ENCODE results near the gene RTTN. TPM values are rescaled to one million over a fixed set of nuclear protein-coding genes. Genes with fewer than 3 reads are reported as not detected.
A peak's percentile ranks its signal among the peaks of the same experiment; 100 is the strongest.

RTTN gene
- total and polyA plus RNA-seq, 2 of the 4 experiments (the other 2 are of a cell fraction) = 5.8 to 19.9 TPM

DNA sequence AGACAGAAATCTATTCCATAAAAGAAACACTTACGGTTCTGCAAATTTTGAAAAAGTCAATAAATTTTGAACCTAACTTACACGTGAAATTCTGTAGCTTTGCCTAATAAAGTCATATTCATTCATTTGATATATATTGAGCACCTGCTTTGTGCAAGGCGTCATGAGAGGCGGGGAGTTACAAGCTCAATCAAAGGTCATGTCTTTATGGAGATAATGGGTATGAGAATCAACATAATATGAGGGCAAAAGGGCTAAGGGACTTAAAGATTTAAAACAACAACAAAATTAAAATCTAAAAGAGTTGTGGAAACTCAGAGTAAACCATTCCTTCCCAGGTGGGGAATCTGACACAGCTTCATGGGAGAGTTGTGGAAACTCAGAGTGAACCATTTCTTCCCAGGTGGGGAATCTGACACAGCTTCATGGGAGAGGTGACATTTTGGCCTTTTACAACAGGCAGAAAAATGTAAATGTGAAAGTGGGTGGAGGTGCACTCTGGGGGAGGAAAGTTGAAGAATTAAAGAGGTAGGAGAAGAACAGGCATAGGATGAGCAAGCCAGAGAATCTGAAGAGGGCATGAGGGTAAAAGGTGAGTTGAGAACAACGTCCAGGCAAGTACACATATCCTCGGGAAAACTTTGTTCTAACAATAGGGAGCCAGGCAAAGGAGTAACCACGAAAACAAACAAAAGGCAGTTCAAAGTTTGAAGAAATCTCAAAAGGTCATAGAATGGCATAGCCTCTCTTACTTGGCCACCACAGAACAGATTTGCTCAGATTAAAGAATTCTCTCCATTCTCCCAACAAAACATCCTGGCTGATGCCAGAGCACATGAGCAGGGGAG lies 208.3 kb downstream of the RTTN start:
- no peak overlapping the region for H2BK5ac ChIP-seq (ENCODE audit: low read depth, low read length, poor library complexity, severe bottlenecking)
- no TSS peak for BruUV-seq (replicated peaks)
- no peak overlapping the region for H3K56ac ChIP-seq (ENCODE audit: extremely low read depth, insufficient read depth, low read length)
- H3K79me1 ChIP-seq (ENCODE audit: low read depth in 1 of 2, low read length in 2 of 2) = no peaks in the 10 kb centered on the region
- intact Hi-C loops (cut with micrococcal nuclease) = no loop called here
- no peak overlapping the region for H4K91ac ChIP-seq (ENCODE audit: insufficient read depth, low read depth, low read length)
- ChIA-PET POLR2A (ENCODE audit: unreplicated experiment) (no interaction called here), CTCF (no interaction called here)
- no peak overlapping the region for H3K9ac ChIP-seq (ENCODE audit: low read depth, low read length)
- TF ChIP-seq RCOR1 (IDR thresholded peaks at IDR 0.05; ENCODE audit: insufficient replicate concordance, low read length) (no peak), MAZ (IDR thresholded peaks at IDR 0.05; ENCODE audit: borderline replicate concordance, low read depth, low read length) (no peak), MXI1 (IDR thresholded peaks at IDR 0.05; ENCODE audit: borderline replicate concordance, low read depth, low read length) (no peak), CEBPB (IDR thresholded peaks at IDR 0.05; ENCODE audit: low read depth, low read length) (no peak), MAFK (IDR thresholded peaks at IDR 0.05; ENCODE audit: low read depth, low read length) (no peak), FOS (IDR thresholded peaks at IDR 0.05; ENCODE audit: low read depth, low read length) (no peak), RAD21 (IDR thresholded peaks at IDR 0.05; ENCODE audit: low read length) (no peak), CHD1 (IDR thresholded peaks at IDR 0.05; ENCODE audit: low read depth, low read length) (no peak), POLR2A (IDR thresholded peaks at IDR 0.05; ENCODE audit: low read depth, low read length) (no peak)
- TF ChIP-seq, protein P1, sequence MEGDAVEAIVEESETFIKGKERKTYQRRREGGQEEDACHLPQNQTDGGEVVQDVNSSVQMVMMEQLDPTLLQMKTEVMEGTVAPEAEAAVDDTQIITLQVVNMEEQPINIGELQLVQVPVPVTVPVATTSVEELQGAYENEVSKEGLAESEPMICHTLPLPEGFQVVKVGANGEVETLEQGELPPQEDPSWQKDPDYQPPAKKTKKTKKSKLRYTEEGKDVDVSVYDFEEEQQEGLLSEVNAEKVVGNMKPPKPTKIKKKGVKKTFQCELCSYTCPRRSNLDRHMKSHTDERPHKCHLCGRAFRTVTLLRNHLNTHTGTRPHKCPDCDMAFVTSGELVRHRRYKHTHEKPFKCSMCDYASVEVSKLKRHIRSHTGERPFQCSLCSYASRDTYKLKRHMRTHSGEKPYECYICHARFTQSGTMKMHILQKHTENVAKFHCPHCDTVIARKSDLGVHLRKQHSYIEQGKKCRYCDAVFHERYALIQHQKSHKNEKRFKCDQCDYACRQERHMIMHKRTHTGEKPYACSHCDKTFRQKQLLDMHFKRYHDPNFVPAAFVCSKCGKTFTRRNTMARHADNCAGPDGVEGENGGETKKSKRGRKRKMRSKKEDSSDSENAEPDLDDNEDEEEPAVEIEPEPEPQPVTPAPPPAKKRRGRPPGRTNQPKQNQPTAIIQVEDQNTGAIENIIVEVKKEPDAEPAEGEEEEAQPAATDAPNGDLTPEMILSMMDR (conservative IDR thresholded peaks at IDR 0.05; ENCODE audit: low read depth, low read length) = no peak
- no peak overlapping the region for H3K4me2 ChIP-seq (ENCODE audit: low read depth, low read length)
- H3K23ac ChIP-seq (ENCODE audit: low read depth, low read length) = no peak overlapping the region
- ATAC-seq (ENCODE audit: low read depth) (no peak), DNase-seq (no peak)
- H2AK5ac ChIP-seq (ENCODE audit: low read depth, low read length) = no peak overlapping the region
- no peak overlapping the region for H2BK20ac ChIP-seq (ENCODE audit: low read depth, low read length)
- no peaks in the 10 kb centered on the region for H4K20me1 ChIP-seq (ENCODE audit: insufficient read depth, low read length)
- dilution Hi-C loops (cut with HindIII; ENCODE audit: low sequenced_read_pairs, unreplicated experiment) = no loop called here
- H3K9me1 ChIP-seq (ENCODE audit: insufficient read depth, low read length) = peaks cover 16% of the 10 kb centered on the region
- no peak overlapping the region for H3K27ac ChIP-seq (ENCODE audit: insufficient read depth, low read length)
- no peaks in the 10 kb centered on the region for H3K9me3 ChIP-seq (ENCODE audit: control insufficient read depth, insufficient read depth, low read length)
- in situ Hi-C loops (cut with MboI; ENCODE audit: low sequenced_read_pairs) = no loop called here
- H4K5ac ChIP-seq (ENCODE audit: low read depth, low read length) = peak overlapping the region; percentile 17; the same call in 1 of the 2 replicates
- no peak overlapping the region for H3K14ac ChIP-seq (replicated peaks; ENCODE audit: low read depth, low read length)
- no peak overlapping the region for H3K4me3 ChIP-seq (ENCODE audit: insufficient read depth, low read depth, low read length)
- no peaks in the 10 kb centered on the region for H3K4me1 ChIP-seq (ENCODE audit: control insufficient read depth, insufficient read depth, low read length)
- H2AFZ ChIP-seq (replicated peaks; ENCODE audit: low read length, poor library complexity) = no peak overlapping the region
- H2AK9ac ChIP-seq (replicated peaks; ENCODE audit: low read depth, low read length, poor library complexity) = no peak overlapping the region
- H3K36me3 ChIP-seq (ENCODE audit: control insufficient read depth, insufficient read depth, low read length) = no peaks in the 10 kb centered on the region
- no peaks in the 10 kb centered on the region for H3K27me3 ChIP-seq (ENCODE audit: control insufficient read depth, insufficient read depth, low read length)
- no peak overlapping the region for H3K18ac ChIP-seq (ENCODE audit: low read depth, low read length)
- no peak overlapping the region for H3K4ac ChIP-seq (ENCODE audit: low read depth, low read length)
- H2BK120ac ChIP-seq (ENCODE audit: low read depth, low read length) = no peak overlapping the region
- H4K8ac ChIP-seq (ENCODE audit: low read depth in 2 of 2, low read length in 2 of 2) = no peak overlapping the region
- WGBS, 2 experiments (ENCODE audit: extremely low coverage in 2 of 2, insufficient read length in 1 of 2) = 80% methylated on average over 2 of the region's 7 CpGs; no CpG with 5 or more reads in 1 of the 2 experiments
- H2BK15ac ChIP-seq (ENCODE audit: low read depth, low read length) = no peak overlapping the region
